C4-2B (cell line): ENCODE data around the gene UCP3.

ENCODE experiments used
- ZFX ChIP-seq: fragments of 450-650 bp; IDR thresholded peaks from 2 replicates; pipeline ENCODE4 v1.6.1; 2017
- TF ChIP-seq, protein P1 (sequence below): fragments of 450-650 bp; conservative IDR thresholded peaks from 2 replicates; pipeline ENCODE4 v1.5.1; 2017; ENCODE audit warnings: mild to moderate bottlenecking

DNA sequence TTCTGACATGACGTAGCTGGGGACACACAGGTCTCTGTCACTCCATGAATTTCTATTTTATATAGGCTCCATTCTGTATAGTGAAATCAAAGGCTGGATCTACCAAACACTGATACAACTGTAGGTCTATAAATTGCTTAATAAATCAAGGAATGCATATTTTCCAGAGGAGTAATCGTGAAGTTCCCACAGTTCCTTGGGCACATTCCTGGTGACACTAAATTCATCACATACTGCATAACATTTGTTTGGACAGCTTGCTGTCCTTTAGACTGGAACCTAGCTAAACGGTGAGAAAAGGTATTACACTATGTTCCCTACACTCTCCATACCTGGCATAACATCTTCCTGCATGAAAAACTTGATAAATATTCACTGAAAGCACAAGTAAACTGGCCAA is 41.6 kb upstream of the UCP3 start:
- TF ChIP-seq, protein P1, sequence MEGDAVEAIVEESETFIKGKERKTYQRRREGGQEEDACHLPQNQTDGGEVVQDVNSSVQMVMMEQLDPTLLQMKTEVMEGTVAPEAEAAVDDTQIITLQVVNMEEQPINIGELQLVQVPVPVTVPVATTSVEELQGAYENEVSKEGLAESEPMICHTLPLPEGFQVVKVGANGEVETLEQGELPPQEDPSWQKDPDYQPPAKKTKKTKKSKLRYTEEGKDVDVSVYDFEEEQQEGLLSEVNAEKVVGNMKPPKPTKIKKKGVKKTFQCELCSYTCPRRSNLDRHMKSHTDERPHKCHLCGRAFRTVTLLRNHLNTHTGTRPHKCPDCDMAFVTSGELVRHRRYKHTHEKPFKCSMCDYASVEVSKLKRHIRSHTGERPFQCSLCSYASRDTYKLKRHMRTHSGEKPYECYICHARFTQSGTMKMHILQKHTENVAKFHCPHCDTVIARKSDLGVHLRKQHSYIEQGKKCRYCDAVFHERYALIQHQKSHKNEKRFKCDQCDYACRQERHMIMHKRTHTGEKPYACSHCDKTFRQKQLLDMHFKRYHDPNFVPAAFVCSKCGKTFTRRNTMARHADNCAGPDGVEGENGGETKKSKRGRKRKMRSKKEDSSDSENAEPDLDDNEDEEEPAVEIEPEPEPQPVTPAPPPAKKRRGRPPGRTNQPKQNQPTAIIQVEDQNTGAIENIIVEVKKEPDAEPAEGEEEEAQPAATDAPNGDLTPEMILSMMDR, result no peak
- no peak for TF ChIP-seq ZFX
